ENCODE data around the gene XYLT1. TPM values are rescaled to one million over a fixed set of nuclear protein-coding genes. Genes with fewer than 3 reads are reported as not detected.

XYLT1 gene
- total RNA-seq, 1 donor from 2014 or later, result 27.3 TPM

- intact Hi-C loops (cut with DNase I), result no loop called here
- no peaks in the 10 kb centered on the region for H3K9me3 ChIP-seq
- H3K27me3 ChIP-seq, result no peaks in the 10 kb centered on the region
- no peak overlapping the region for H3K4me3 ChIP-seq
- no peaks in the 10 kb centered on the region for H3K36me3 ChIP-seq
- H3K27ac ChIP-seq, result no peak overlapping the region
- TF ChIP-seq POLR2A (IDR thresholded peaks at IDR 0.05) (no peak), POLR2AphosphoS5 (IDR thresholded peaks at IDR 0.05; ENCODE audit: insufficient read depth in 1 of 2, low read depth in 1 of 2) (no peak), CTCF (IDR thresholded peaks at IDR 0.05) (no peak)
- DNase-seq (ENCODE audit: extremely low spot score in 2 of 2), result no peak
- no peaks in the 10 kb centered on the region for H3K4me1 ChIP-seq
Measured at GRCh38 chr16:17237350-17237944, 233.3 kb downstream of the XYLT1 start.

- H3K9me3 ChIP-seq, result no peaks in the 10 kb centered on the region
- no peak for DNase-seq (ENCODE audit: extremely low spot score in 2 of 2)
- H3K27me3 ChIP-seq, result no peaks in the 10 kb centered on the region
- H3K4me1 ChIP-seq, result no peaks in the 10 kb centered on the region
- no peak overlapping the region for H3K4me3 ChIP-seq
- H3K36me3 ChIP-seq, result no peaks in the 10 kb centered on the region
- TF ChIP-seq POLR2AphosphoS5 (IDR thresholded peaks at IDR 0.05; ENCODE audit: insufficient read depth in 1 of 2, low read depth in 1 of 2), result no peak
- TF ChIP-seq CTCF (IDR thresholded peaks at IDR 0.05), result no peak
- TF ChIP-seq POLR2A (IDR thresholded peaks at IDR 0.05), result no peak
- intact Hi-C loops (cut with DNase I), result no loop called here
- H3K27ac ChIP-seq, result no peak overlapping the region
Measured at GRCh38 chr16:17235147-17235815, 235.5 kb downstream of the XYLT1 start.

GRCh38 chr16:17233318-17234002 lies 237.3 kb downstream of the XYLT1 start:
- Histone ChIP-seq H3K36me3 (no peaks in the 10 kb centered on the region), H3K4me1 (no peaks in the 10 kb centered on the region), H3K4me3 (no peak overlapping the region), H3K27ac (no peak overlapping the region), H3K27me3 (no peaks in the 10 kb centered on the region), H3K9me3 (no peaks in the 10 kb centered on the region)
- TF ChIP-seq CTCF (IDR thresholded peaks at IDR 0.05) (no peak), POLR2A (IDR thresholded peaks at IDR 0.05) (no peak), POLR2AphosphoS5 (IDR thresholded peaks at IDR 0.05; ENCODE audit: insufficient read depth in 1 of 2, low read depth in 1 of 2) (no peak)
- DNase-seq (ENCODE audit: extremely low spot score in 2 of 2), result no peak
- intact Hi-C loops (cut with DNase I), result no loop called here

- TF ChIP-seq CTCF (IDR thresholded peaks at IDR 0.05), result no peak
- H3K27ac ChIP-seq, result no peak overlapping the region
- H3K27me3 ChIP-seq, result no peaks in the 10 kb centered on the region
- intact Hi-C loops (cut with DNase I), result no loop called here
- no peaks in the 10 kb centered on the region for H3K9me3 ChIP-seq
- H3K36me3 ChIP-seq, result no peaks in the 10 kb centered on the region
- no peaks in the 10 kb centered on the region for H3K4me1 ChIP-seq
- H3K4me3 ChIP-seq, result no peak overlapping the region
- DNase-seq (ENCODE audit: extremely low spot score in 2 of 2), result no peak
Measured at GRCh38 chr16:17232487-17232886, 238.3 kb downstream of the XYLT1 start.

- TF ChIP-seq POLR2AphosphoS5 (IDR thresholded peaks at IDR 0.05; ENCODE audit: insufficient read depth in 1 of 2, low read depth in 1 of 2), result no peak
- no peak for TF ChIP-seq CTCF (IDR thresholded peaks at IDR 0.05)
- TF ChIP-seq POLR2A (IDR thresholded peaks at IDR 0.05), result no peak
- H3K27me3 ChIP-seq, result no peaks in the 10 kb centered on the region
- no peaks in the 10 kb centered on the region for H3K36me3 ChIP-seq
- no peak for DNase-seq (ENCODE audit: extremely low spot score in 2 of 2)
- no peak overlapping the region for H3K27ac ChIP-seq
- no peaks in the 10 kb centered on the region for H3K4me1 ChIP-seq
- intact Hi-C loops (cut with DNase I), result no loop called here
- no peak overlapping the region for H3K4me3 ChIP-seq
- no peaks in the 10 kb centered on the region for H3K9me3 ChIP-seq
Measured at GRCh38 chr16:17231972-17232371, 238.8 kb downstream of the XYLT1 start.

Measured in vagina (tissue), 2 donors.